Measurements from ENCODE around the gene KIF26B.

- TF ChIP-seq CTCF (IDR thresholded peaks at IDR 0.05) (no peak), POLR2A (IDR thresholded peaks at IDR 0.05) (no peak)
Measured at GRCh38 chr1:245409341-245410195, 254.8 kb downstream of the KIF26B start.
